HG02973 (cell line): ENCODE measurements around the gene MACROH2A2.
"Not testable (repeated sequence)": the region's sequence is repeated elsewhere in the genome, so short reads cannot be mapped to it uniquely, and the experiment has no call there.

Source experiments
- ATAC-seq: cut with Tn5 transposase; IDR thresholded peaks from one replicate; pipeline ENCODE4 v1.9.1; 2021; ENCODE audit warnings: moderate library complexity; ENCODE audit not compliant: unreplicated experiment

The MACROH2A2 gene

GRCh38 chr10:70098271-70098670 is 45.6 kb downstream of the MACROH2A2 start:
- ATAC-seq = no peak

DNA sequence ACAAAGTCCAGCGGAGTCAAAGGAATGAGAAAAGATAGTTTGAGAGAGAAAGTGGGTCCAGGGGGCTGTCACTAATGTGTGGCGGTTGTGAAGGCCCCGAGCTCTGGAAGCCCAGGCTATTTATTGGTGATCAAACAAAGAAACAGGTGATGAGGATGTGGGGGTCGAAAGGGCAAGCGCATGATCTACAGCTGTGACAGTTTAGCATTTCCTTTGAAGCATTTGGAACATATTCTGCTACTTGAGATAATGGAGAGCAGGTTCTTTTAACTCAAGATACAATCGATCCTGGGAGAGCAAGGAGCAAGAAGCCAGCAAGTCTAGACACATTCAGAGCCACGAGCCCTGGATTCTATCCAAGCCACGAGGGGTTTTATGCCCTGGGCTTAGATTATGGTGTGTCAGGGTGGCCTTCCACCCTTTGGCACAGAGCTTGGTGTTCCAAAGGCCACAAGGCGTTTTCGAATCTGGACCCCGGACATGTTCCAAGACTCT is 48.5 kb downstream of the MACROH2A2 start:
- ATAC-seq = not testable (repeated sequence)

DNA sequence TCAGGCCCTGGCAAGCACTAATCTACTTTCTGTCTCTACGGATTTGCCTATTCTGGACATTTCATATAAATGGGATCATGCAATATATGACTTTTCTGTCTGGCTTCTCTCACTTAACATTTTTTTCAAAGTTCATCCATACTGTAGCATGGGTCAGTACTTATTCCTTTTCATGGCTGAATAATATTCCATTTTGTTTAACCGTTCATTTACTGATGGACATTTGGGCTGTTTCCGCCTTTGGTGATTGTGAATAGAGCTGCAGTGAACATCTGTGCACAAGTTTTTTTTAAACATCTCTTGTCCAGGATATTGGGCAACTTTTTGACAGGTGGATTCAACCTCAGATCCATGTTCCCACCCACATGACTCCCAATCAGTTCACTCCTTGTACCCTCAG is 49.0 kb downstream of the MACROH2A2 start:
- ATAC-seq = no peak

DNA sequence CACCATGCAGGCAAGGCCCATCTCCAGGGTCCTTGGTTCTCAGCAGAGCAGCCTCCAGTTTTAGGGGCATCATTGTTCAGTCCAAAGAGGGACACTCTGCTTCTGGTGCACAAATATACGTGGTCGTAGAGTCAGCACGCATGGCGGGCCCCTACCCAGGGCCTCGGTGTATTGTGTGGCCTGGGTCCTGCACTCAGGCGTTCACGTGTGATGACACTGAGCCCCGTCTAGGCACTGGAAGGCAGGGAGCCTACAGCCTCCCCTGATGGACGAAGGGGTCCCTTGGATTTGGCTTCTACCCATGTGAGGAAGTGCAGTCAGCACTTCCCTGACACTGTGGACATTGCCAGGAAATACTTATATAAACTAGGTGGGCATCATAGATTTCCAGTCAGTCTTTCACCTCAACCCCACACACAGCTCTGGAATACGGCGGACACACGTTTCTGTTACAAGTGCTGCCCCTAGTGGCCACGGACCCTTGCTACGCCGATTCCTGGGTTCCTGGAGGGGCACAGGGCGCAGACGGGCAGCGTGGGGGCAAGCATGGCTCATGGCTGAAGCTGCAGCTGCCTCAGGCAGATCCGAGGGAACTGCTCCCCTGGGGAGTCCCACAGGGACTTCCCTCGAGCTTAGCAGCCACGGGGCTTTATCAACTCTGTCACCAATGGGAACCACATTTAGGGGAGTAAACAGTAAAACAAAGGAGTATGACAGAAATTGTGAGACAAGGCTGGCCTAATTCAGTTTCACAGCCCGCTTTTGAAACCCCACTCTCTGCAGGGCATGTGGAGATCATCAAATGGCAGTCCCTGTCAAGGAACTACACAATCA is 54.5 kb downstream of the MACROH2A2 start:
- no peak for ATAC-seq

- no peak for ATAC-seq
Measured at GRCh38 chr10:70109064-70109729, 56.6 kb downstream of the MACROH2A2 start.

DNA sequence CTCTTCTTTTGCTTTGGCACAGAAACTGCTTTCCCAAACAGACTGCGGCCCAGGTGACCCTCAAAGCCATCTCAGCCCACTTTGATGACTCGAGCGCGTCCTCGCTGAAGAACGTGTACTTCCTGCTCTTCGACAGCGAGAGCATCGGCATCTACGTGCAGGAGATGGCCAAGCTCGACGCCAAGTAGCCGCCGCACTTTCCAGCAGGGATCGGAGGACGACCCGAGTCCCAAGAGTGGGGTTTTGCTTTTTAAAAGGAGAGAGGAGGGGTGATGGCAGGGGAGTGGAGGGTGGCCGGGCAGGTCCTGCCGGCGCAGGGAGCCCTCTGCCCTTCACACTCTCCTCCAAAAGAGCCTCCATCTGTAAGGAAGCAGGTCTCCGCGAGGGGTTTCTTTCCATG is 58.9 kb downstream of the MACROH2A2 start:
- ATAC-seq = no peak

DNA sequence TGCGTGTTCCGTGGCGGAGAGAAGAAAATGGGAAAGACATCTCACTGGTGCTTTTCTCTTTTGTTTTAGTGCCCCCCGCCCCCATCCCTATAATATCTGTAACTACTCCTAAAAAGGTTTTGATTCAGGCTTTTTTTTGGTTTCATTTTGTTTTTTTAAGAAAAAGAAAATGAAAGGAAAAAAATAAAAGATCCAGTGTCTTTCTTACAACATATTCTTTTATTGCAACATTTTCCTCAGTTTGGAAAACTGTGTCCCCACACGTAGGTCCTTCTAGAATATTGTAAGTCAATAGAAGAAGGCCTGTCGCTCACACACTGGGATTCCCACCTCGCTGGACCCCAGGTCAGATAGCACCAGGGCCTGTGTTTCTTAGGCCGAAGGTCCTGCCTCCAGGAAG is 59.4 kb downstream of the MACROH2A2 start:
- no peak for ATAC-seq

- ATAC-seq = no peak
Measured at GRCh38 chr10:70114902-70115301, 62.3 kb downstream of the MACROH2A2 start.

- no peak for ATAC-seq
Measured at GRCh38 chr10:70115948-70116682, 63.5 kb downstream of the MACROH2A2 start.

DNA sequence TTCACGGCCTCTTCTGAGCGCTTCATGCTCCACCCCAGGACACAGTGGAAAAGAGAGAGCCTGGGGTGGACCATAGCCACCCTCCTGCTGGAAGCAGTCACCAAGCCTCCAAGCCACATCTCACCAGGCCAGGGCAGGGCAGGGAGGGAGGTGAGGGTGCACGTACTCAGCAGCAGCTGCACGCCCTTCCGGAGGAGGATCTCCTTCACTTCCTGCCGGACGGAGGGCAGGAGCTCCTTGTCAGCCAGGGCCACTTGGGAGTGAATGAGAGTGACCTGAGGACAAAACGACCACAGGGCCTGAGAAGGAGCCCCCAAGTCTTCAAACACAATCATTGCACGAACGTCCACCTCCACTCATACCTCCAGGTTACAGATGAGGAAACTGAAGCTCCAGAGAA is 65.0 kb downstream of the MACROH2A2 start:
- no peak for ATAC-seq

DNA sequence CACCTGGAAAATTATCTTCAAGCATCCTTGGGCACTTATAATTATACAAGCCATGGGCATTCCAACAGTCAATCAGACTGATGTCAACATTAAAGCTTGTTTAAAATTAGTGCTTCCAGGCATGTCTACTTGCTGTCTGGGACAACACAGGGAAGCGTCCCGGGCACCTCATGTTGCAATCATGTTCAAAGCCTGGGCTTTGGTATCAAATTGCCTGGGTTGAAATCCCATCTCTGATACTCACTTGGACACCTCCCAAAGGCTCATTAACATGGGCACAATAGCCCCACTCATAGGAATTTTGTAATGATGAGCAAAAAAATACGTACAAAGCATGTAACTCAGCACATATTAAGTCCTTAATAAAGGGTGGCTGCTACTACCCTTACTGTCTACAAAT is 65.5 kb downstream of the MACROH2A2 start:
- no peak for ATAC-seq

DNA sequence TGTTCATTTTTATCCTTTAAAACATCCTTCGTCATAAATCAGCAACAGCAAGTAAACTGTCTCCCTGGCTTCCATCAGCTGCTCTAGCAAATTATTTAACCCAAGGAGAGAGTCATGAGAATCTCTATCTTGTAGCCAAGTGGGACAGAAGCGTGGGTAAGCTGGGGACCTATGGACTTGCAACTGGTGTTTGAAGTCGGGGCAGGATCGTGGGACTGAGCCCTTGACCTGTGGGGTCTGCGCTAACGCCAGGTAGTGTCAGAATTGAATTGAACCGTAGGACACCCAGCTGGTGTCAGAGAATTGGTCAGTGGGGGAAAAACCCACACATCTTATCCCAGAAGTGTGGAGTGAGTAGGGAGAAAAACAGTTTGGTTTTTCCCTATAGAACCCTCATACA is 66.6 kb downstream of the MACROH2A2 start:
- ATAC-seq = no peak

- ATAC-seq = no peak
Measured at GRCh38 chr10:70119623-70120022, 67.0 kb downstream of the MACROH2A2 start.

DNA sequence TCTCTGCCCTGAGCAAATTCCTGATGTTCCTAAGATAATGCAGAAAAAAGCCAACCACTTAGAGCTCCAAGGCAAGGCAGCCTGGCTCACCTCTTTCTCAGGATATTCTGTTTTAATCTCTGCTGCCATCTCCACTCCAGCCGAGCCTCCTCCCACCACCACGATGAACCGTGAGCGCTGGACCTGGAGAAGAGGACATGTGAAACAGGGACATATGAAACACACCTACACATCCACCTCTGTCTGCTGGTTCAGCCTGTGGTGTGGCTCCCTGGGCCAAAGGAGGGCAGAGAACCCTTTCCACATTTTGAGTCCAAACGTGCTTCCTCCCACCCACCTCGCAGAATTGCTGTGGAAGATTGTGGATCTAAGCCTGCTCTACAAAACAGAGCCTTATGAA is 67.8 kb downstream of the MACROH2A2 start:
- ATAC-seq = no peak

GRCh38 chr10:70121281-70121949 is 68.8 kb downstream of the MACROH2A2 start:
- ATAC-seq = no peak

GRCh38 chr10:70122742-70123141 is 70.1 kb downstream of the MACROH2A2 start:
- no peak for ATAC-seq

GRCh38 chr10:70123166-70123565 is 70.5 kb downstream of the MACROH2A2 start:
- not testable (repeated sequence) for ATAC-seq

- no peak for ATAC-seq
Measured at GRCh38 chr10:70123817-70124216, 71.2 kb downstream of the MACROH2A2 start.

- no peak for ATAC-seq
Measured at GRCh38 chr10:70124415-70124814, 71.8 kb downstream of the MACROH2A2 start.

- ATAC-seq = no peak
Measured at GRCh38 chr10:70124918-70125317, 72.3 kb downstream of the MACROH2A2 start.
